ENCODE measurements around the gene SHISA6. TPM values are rescaled to one million over a fixed set of nuclear protein-coding genes. Genes with fewer than 3 reads are reported as not detected.

SHISA6 gene
- total and polyA plus RNA-seq, 2 donors (not counting 1 experiment from before 2014, with no cell fraction given): not detected

GRCh38 chr17:11369575-11369974 lies 128.6 kb downstream of the SHISA6 start:
- CTCF ChIA-PET: no interaction called here
- Histone ChIP-seq H3K27ac (ENCODE audit: low read length in 2 of 2) (no peak overlapping the region), H3K4me1 (ENCODE audit: control insufficient read depth in 2 of 2, insufficient read depth in 2 of 2, low read length in 2 of 2) (no peaks in the 10 kb centered on the region), H3K27me3 (replicated peaks in 1 of 4; ENCODE audit: control extremely low read depth in 1 of 4, control insufficient read depth in 3 of 4, insufficient read depth in 4 of 4, low read length in 3 of 4) (no peaks in the 10 kb centered on the region), H4K20me1 (ENCODE audit: control insufficient read depth, insufficient read depth, low read length, poor library complexity, severe bottlenecking) (no peaks in the 10 kb centered on the region), H3K4me2 (replicated peaks; ENCODE audit: low read depth, low read length, poor library complexity, severe bottlenecking) (no peak overlapping the region), H3K4me3 (ENCODE audit: control extremely low read depth in 1 of 5, extremely low read depth in 1 of 5, insufficient read depth in 1 of 5, low read depth in 2 of 5, low read length in 4 of 5) (no peak overlapping the region), H3K9ac (ENCODE audit: low read length) (no peak overlapping the region), H3K36me3 (replicated peaks in 1 of 2; ENCODE audit: control extremely low read depth in 1 of 2, control insufficient read depth in 1 of 2, extremely low read depth in 1 of 2, insufficient read depth in 2 of 2, low read length in 1 of 2) (no peaks in the 10 kb centered on the region), H3K9me3 (ENCODE audit: control extremely low read depth in 1 of 3, control insufficient read depth in 2 of 3, insufficient read depth in 1 of 3, low read length in 2 of 3) (peaks cover 0 to 1% (median 0%) of the 10 kb centered on the region in 3 donors), H3K79me2 (ENCODE audit: control insufficient read depth, insufficient read depth, low read length) (no peaks in the 10 kb centered on the region), H2AFZ (ENCODE audit: insufficient read depth, low read depth, low read length, poor library complexity, severe bottlenecking) (no peak overlapping the region)
- no peak for DNase-seq
- POLR2A ChIA-PET: no interaction called here
- Mint-ChIP-seq H3K4me3 (no peak overlapping the region), H3K27ac (no peak overlapping the region), H3K4me1 (no peaks in the 10 kb centered on the region), H3K27me3 (no peaks in the 10 kb centered on the region), H3K9me3 (ENCODE audit: insufficient read depth) (peaks cover 3% of the 10 kb centered on the region)
- 91% methylated on average over 5 of the region's 6 CpGs for WGBS (ENCODE audit: insufficient coverage)
- intact Hi-C loops (cut with micrococcal nuclease): no loop called here
- no peak for ATAC-seq (ENCODE audit: low read depth)
- TF ChIP-seq CTCF (IDR thresholded peaks at IDR 0.05): no peak
- no peak for TF ChIP-seq EZH2 (IDR thresholded peaks at IDR 0.05; ENCODE audit: borderline replicate concordance, insufficient read depth, low read depth, low read length, poor library complexity, severe bottlenecking)

- WGBS (ENCODE audit: insufficient coverage): 90% methylated on average over 1 of the region's 3 CpGs
These were observed 131.7 kb downstream of the SHISA6 start for GRCh38 chr17:11372692-11373091.

More at GRCh38 chr17:11372692-11373091, 131.7 kb downstream of the SHISA6 start:
- POLR2A ChIA-PET: no interaction called here
- TF ChIP-seq CTCF (IDR thresholded peaks at IDR 0.05): no peak
- TF ChIP-seq EZH2 (IDR thresholded peaks at IDR 0.05; ENCODE audit: borderline replicate concordance, insufficient read depth, low read depth, low read length, poor library complexity, severe bottlenecking): no peak
- ATAC-seq (ENCODE audit: low read depth): no peak
- Histone ChIP-seq H2AFZ (ENCODE audit: insufficient read depth, low read depth, low read length, poor library complexity, severe bottlenecking) (no peak overlapping the region), H3K9me3 (ENCODE audit: control extremely low read depth in 1 of 3, control insufficient read depth in 2 of 3, insufficient read depth in 1 of 3, low read length in 2 of 3) (peaks cover 0 to 1% (median 0%) of the 10 kb centered on the region in 3 donors), H3K4me1 (ENCODE audit: control insufficient read depth in 2 of 2, insufficient read depth in 2 of 2, low read length in 2 of 2) (no peaks in the 10 kb centered on the region), H3K4me2 (replicated peaks; ENCODE audit: low read depth, low read length, poor library complexity, severe bottlenecking) (no peak overlapping the region), H3K79me2 (ENCODE audit: control insufficient read depth, insufficient read depth, low read length) (no peaks in the 10 kb centered on the region), H3K27ac (ENCODE audit: low read length in 2 of 2) (no peak overlapping the region), H3K36me3 (replicated peaks in 1 of 2; ENCODE audit: control extremely low read depth in 1 of 2, control insufficient read depth in 1 of 2, extremely low read depth in 1 of 2, insufficient read depth in 2 of 2, low read length in 1 of 2) (no peaks in the 10 kb centered on the region), H3K9ac (ENCODE audit: low read length) (no peak overlapping the region), H3K4me3 (ENCODE audit: control extremely low read depth in 1 of 5, extremely low read depth in 1 of 5, insufficient read depth in 1 of 5, low read depth in 2 of 5, low read length in 4 of 5) (no peak overlapping the region), H3K27me3 (replicated peaks in 1 of 4; ENCODE audit: control extremely low read depth in 1 of 4, control insufficient read depth in 3 of 4, insufficient read depth in 4 of 4, low read length in 3 of 4) (no peaks in the 10 kb centered on the region), H4K20me1 (ENCODE audit: control insufficient read depth, insufficient read depth, low read length, poor library complexity, severe bottlenecking) (no peaks in the 10 kb centered on the region)
- no peak for DNase-seq
- Mint-ChIP-seq H3K4me3 (no peak overlapping the region), H3K27ac (no peak overlapping the region), H3K4me1 (no peaks in the 10 kb centered on the region), H3K9me3 (ENCODE audit: insufficient read depth) (peaks cover 3% of the 10 kb centered on the region), H3K27me3 (no peaks in the 10 kb centered on the region)
- CTCF ChIA-PET: no interaction called here
- intact Hi-C loops (cut with micrococcal nuclease): no loop called here

Measured in B cell (primary cell).